Fibroblast of skin of left quadriceps (primary cell): Measurements from ENCODE around the gene TBX4.
"Not testable (repeated sequence)": the region's sequence is repeated elsewhere in the genome, so short reads cannot be mapped to it uniquely, and the experiment has no call there.

ENCODE experiments used
- DNase-seq, 2 experiments: peaks; one replicate each; pipeline ENCODE4 v3.0.0-alpha.2; 2013; ENCODE audit warnings: low read depth in 2 of 2

Gene TBX4

GRCh38 chr17:61483778-61484116 lies 31.5 kb downstream of the TBX4 start:
- DNase-seq, result no peak

GRCh38 chr17:61484174-61484573 lies 32.0 kb downstream of the TBX4 start:
- no peak for DNase-seq

GRCh38 chr17:61485067-61485775 lies 33.0 kb downstream of the TBX4 start:
- no peak for DNase-seq

DNA sequence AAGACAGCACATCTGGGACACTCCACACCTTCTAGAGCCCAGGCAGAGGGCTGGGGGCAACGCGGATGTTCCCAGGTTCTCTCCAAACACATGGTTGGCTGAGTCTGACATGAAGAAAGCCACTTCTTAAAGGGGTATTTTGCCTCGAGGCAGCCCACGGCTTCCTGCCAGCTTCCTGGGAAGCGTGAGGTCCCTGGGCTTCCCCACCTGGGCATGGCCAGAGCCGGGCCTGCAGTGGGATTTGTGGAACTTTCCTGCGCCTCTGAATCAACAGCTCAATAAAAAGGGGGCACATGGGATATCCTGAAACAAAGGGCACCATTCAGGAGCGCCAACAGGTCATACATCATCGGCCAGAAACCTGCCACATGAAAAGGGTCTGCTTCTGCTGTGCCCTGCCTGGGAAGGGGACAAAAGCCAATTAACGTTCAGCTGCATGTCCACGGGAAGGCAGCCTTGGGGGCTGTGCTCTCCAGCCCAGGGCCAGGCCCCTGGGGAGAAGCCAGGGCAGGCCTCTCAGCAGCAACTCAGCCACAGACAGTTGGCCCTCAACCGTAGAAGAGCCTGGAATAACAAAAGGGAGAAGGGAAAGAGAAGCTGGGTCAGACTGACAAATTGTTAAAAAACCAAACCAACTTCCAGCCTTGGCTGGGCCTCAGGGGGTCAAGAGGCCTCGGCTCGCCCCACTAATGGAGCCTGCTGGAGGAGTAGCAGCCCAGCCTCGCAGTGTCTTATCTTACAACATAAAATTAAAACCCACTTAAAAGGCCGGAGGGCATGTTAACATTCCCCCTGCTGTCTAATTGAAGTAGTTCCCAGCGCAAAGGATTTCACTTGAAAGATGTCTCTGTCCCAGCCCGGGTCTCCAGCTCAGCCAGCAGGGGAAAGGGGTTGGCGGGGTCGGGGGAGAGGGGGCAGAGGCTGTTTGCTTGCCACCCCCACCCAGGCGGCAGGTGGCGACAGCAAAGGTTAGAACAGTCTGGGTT lies 34.2 kb downstream of the TBX4 start:
- DNase-seq, result no peak

GRCh38 chr17:61487161-61487988 lies 35.2 kb downstream of the TBX4 start:
- DNase-seq, result no peak

DNA sequence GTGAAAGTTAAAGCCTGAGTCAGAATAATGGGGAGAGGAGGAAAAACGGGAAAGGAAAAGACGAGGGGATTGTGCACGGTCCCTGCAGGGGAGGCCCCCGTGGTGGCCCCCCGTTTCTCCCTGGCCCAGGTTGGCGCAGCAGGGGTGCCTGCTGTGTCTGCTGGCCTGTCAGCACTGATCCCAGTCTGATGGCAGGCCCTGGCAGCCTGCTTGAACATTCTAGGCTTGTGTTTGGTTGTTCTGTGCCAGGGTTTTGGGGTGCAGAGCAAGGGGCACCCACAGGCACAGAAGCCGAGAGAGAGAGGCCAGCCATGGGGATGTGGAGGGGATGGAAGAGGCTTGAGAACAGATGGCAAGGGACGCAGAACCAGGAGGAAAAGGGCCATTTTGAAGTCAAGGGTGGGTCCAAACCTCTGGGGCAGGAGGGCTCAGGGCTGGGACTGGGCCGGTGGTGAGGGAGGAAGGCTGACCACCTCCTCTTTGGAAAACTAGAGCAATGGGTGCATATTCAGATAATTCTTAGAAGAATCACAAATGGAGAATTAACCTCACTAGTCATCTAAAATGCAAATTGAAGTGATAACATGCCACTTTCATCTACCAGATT lies 35.9 kb downstream of the TBX4 start:
- DNase-seq, result no peak

GRCh38 chr17:61488878-61489718 lies 36.9 kb downstream of the TBX4 start:
- DNase-seq, result no peak

DNA sequence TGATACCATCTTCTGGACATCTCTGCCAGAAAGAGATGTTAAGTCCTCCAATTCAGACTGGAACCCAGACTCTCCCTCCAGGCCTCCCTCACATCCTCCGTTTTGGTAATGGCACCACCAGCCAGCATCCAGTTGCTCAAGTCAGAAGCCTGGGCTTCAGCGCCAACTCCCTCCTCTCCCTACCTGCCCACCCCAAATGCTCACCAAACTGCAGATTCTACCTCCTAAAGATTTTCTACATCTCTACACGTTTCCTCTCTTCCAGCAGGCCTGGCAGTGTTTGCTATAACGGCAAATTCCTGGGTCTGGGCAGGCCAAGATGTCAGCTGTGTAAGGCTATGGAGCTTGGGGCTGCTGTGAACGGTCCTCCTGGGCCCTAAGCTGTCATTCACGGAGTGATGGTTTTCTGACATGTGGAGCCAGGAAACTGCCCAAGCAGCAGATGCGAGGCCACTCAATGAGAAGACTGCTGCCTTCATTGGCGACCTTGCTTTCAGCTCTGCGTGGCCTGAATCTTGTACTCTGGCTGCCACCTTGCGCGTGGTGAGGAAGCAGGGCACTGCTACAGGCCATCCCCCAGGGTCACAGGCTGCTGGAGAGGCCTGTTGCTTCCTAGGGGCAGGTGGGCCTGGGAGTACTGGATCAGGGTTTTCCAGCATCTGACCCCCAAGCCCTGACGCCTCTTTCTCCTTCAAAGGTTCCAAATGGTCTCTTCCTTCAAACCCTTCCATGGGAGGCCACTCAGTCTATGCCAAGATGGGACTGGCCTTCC lies 37.7 kb downstream of the TBX4 start:
- DNase-seq, result no peak

GRCh38 chr17:61490540-61490975 lies 38.3 kb downstream of the TBX4 start:
- DNase-seq, result peak; percentile 32 to 35

DNA sequence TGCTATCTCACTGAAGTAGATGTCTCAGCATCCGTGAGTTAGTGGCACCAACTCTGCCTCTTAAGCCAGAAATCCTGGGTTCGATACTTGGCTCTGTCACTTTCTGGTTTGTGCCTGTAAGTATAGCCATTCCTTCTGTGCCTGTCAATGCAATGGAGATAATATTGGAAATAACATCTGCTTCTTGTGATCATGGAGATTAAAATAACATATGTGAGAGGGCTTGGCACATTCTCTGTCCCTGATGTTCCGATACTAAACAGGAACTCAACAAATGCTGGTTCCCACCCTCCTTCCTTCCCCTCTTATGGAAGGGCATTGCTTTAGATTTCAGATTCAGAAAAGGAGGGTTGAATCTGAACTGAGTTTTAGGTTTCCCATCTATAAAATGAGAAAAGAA lies 39.8 kb downstream of the TBX4 start:
- DNase-seq, result no peak

- peak; percentile 61 to 66 for DNase-seq
Observed at GRCh38 chr17:61492759-61493526, 40.7 kb downstream of the TBX4 start.

DNA sequence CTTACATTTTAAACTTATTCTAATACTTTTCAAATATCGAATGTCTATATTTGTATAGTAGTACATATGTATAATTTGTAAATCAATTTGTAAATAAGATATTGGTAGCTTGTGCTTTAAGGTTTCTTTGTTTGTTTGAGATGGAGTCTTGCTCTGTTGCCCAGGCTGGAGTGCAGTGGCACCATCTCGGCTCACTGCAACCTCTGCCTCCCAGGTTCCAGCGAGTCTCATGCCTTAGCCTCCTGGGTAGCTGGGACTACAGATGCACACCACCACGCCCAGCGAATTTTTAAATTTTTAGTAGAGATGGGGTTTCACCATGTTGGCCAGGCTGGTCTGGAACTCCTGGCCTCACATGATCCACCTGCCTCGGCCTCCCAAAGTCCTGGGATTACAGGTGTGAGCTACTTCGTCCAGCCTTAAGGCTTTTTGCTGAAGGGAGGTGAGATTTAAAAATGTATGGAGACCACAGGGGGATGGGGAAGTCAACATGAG lies 41.7 kb downstream of the TBX4 start:
- DNase-seq, result not testable (repeated sequence)

- no peak for DNase-seq
Observed at GRCh38 chr17:61494325-61495160, 42.3 kb downstream of the TBX4 start.

GRCh38 chr17:61495161-61495857 lies 43.1 kb downstream of the TBX4 start:
- no peak for DNase-seq

DNA sequence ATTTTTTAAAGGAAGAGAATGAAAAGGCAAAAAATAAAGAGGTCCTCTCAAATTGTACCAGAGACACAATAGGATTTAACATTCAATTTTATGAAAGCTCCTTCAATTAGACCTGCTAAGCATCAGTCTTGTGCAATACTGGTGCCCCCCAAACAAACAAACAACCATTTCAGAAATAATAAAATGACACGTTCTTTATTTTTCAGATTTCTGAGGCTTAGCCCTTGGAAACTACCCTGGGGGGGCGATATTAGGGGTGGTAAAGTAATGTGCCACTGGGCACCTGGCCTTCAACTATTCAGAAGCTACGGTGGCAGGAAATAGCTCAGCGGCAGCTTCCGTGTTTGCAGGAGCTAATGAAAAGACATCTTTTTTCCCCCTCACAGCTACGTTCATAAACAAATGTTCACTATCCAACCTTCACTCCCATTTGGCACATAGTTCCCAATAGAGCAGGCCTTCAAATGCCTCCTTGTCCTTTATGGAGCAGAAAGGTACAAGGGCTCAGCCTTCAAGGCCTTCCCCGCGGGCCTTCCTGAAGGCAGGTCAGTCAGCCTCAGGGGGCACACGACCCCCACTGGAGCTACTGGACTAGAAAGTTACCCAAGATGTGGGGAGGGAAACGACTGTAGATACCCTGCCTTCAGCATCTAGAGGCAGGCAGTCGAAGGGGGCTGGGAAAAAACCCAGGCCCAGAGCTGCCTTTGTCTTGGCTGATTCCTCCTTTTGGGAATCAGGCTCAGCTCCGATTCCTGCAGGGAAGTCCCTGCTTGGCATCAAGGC lies 44.1 kb downstream of the TBX4 start:
- no peak for DNase-seq

GRCh38 chr17:61496957-61497653 lies 44.9 kb downstream of the TBX4 start:
- no peak for DNase-seq
